ENCODE data around the gene LUM.
A peak's percentile ranks its signal among the peaks of the same experiment; 100 is the strongest.

The LUM gene, protein sequence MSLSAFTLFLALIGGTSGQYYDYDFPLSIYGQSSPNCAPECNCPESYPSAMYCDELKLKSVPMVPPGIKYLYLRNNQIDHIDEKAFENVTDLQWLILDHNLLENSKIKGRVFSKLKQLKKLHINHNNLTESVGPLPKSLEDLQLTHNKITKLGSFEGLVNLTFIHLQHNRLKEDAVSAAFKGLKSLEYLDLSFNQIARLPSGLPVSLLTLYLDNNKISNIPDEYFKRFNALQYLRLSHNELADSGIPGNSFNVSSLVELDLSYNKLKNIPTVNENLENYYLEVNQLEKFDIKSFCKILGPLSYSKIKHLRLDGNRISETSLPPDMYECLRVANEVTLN

DNA sequence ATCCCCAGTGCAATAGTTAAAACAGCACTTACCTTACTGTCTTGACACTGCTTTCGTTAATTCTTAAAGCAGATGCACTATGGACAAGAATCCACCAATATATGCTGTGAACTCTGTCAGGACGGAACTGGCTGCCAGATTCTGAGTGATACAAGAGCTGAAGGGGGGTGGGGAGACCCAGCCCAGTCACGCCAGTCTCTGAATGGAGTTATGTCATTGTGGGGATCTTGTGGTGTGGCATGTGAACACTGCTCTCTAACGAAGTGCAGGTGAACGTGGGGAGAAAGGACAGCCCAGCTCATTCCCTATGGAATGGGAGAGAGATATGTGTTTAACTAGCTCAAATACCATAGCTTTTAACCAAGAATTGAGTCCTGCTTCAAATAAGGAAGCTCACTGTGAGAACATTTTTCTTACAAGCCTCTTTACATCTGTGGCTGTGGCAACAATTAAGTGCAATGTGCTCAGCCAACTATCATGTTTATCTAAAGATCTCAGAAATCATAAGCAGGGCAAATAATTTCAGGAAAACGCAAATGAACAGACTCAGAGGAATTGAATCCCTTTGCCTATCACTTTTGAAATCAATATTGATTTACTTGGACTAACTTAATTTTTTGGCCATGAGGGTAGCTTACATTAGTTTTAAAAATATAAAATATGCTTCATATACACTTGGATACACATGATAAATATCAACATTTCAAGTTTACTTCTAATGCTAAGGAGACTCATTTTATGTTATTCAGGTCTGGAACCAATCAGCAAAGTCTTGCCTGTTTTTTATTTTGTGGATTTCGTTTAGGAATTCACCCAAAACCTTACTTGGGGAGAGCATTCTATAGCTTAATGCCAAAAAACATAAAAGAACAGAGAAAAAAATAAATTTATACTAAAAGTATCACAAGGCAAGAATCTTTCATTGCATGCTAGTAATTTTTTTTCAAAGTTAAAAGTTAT lies at the start of gene LUM:
Gene LUM, minus strand, starts transcription at position 129 of the 960 bp plus-strand sequence. CDS start 2,515 bp downstream, outside the sequence.
- Histone ChIP-seq H3K4me1 (ENCODE audit: control insufficient read depth in 1 of 2, insufficient read depth in 2 of 2, low read length in 2 of 2) (peaks cover 0 to 6% of the 10 kb centered on the region in 2 donors), H3K9me3 (ENCODE audit: control insufficient read depth in 1 of 2, low read length in 2 of 2) (no peaks in the 10 kb centered on the region), H3K36me3 (ENCODE audit: control insufficient read depth in 1 of 2, insufficient read depth in 2 of 2, low read length in 2 of 2) (no peaks in the 10 kb centered on the region), H3K4me3 (ENCODE audit: low read depth in 1 of 2, low read length in 2 of 2) (peak within 1 kb of the TSS; percentile 32 to 49), H3K27me3 (ENCODE audit: low read depth, low read length) (no peaks in the 10 kb centered on the region), H3K27ac (ENCODE audit: low read length) (peak within 1 kb of the TSS; percentile 58)

DNA sequence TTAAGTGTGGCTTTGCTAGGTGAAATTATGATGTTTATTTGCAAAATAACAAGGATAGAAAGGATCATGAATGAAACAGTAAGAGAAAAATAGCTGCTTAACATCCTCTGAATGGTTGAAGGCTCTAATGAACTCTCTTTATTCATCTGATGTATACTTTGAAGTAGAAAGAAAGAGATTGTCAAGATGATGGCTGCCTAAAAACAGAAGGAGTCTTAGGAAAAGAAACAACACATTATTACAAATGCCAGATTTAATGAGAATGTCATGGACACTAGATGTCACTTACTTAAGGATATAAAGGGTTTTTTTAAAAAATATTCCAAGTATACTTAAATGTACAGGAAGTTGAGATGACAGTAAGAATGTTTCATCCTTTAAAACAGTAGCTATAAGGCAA lies 49.7 kb upstream of the LUM start:
- Histone ChIP-seq H3K27me3 (ENCODE audit: low read depth, low read length) (no peaks in the 10 kb centered on the region), H3K27ac (ENCODE audit: low read length) (no peak overlapping the region), H3K4me3 (ENCODE audit: low read depth in 1 of 2, low read length in 2 of 2) (no peak overlapping the region), H3K36me3 (ENCODE audit: control insufficient read depth in 1 of 2, insufficient read depth in 2 of 2, low read length in 2 of 2) (peaks cover 9 to 10% of the 10 kb centered on the region in 2 donors), H3K9me3 (ENCODE audit: control insufficient read depth in 1 of 2, low read length in 2 of 2) (no peaks in the 10 kb centered on the region), H3K4me1 (ENCODE audit: control insufficient read depth in 1 of 2, insufficient read depth in 2 of 2, low read length in 2 of 2) (peaks cover 0 to 4% of the 10 kb centered on the region in 2 donors)

DNA sequence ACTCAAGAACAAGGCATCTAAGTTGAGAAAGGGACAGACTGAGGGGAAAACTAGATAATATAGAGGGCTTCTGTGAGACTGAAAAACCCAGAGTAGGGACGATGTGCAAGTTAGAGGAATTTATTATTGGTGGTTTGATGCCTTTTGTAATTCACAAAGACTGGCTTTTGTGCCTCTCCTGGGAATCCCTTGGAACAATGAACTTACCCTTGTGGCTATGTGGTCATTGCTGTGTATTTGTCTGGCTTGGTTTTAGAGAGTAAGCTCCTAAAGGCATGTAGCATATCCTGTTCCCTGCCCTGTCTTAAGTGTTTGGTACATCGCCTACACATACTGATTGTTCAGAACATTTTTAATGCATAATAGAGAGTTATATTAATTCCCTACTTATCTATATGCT lies 44.7 kb upstream of the LUM start:
- no peaks in the 10 kb centered on the region for H3K4me1 ChIP-seq (ENCODE audit: control insufficient read depth in 1 of 2, insufficient read depth in 2 of 2, low read length in 2 of 2)
- no peaks in the 10 kb centered on the region for H3K9me3 ChIP-seq (ENCODE audit: control insufficient read depth in 1 of 2, low read length in 2 of 2)
- H3K36me3 ChIP-seq (ENCODE audit: control insufficient read depth in 1 of 2, insufficient read depth in 2 of 2, low read length in 2 of 2) = peaks cover 5 to 6% of the 10 kb centered on the region in 2 donors
- no peaks in the 10 kb centered on the region for H3K27me3 ChIP-seq (ENCODE audit: low read depth, low read length)
- H3K4me3 ChIP-seq (ENCODE audit: low read depth in 1 of 2, low read length in 2 of 2) = no peak overlapping the region
- no peak overlapping the region for H3K27ac ChIP-seq (ENCODE audit: low read length)

DNA sequence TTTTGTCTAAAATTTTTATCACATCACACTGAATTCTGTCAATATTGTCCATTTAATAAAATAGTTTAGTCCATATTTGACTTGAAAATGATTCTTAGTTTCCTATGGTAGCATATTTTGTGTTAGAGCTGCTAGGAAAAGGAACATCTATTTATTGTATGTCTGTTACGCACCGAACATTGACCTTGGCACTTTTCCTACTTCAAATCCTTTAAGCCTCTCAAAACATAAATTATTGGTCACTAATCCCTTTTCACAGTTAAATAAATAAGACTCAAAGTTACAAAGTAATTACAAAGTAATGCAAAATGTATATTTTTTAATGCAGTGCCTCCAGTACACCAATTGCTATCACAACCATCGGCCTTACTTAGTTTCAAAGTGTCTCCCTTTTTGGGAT lies 42.8 kb upstream of the LUM start:
- Histone ChIP-seq H3K4me3 (ENCODE audit: low read depth in 1 of 2, low read length in 2 of 2) (no peak overlapping the region), H3K27ac (ENCODE audit: low read length) (no peak overlapping the region), H3K36me3 (ENCODE audit: control insufficient read depth in 1 of 2, insufficient read depth in 2 of 2, low read length in 2 of 2) (peaks cover 6 to 9% of the 10 kb centered on the region in 2 donors), H3K4me1 (ENCODE audit: control insufficient read depth in 1 of 2, insufficient read depth in 2 of 2, low read length in 2 of 2) (no peaks in the 10 kb centered on the region), H3K27me3 (ENCODE audit: low read depth, low read length) (no peaks in the 10 kb centered on the region), H3K9me3 (ENCODE audit: control insufficient read depth in 1 of 2, low read length in 2 of 2) (no peaks in the 10 kb centered on the region)

DNA sequence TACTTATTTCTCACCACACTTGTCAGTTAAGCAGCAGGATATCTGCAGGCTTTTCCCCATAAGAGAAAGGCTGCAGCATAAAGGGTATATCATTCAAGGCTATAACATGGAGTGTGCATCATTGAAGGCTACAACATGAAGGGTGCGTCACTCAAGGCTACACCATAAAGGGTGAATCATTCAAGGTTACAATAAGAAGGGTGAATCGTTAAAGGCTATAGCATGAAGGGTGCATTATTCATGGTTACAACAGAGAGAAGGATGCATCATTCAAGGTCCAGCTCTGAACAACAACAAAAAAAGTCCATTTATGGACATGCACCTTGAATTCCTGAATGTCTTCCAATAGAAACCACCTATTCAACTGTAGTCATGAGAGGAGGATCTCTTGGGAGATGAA lies 32.8 kb upstream of the LUM start:
- H3K27ac ChIP-seq (ENCODE audit: low read length) = no peak overlapping the region
- no peaks in the 10 kb centered on the region for H3K9me3 ChIP-seq (ENCODE audit: control insufficient read depth in 1 of 2, low read length in 2 of 2)
- H3K4me1 ChIP-seq (ENCODE audit: control insufficient read depth in 1 of 2, insufficient read depth in 2 of 2, low read length in 2 of 2) = peaks cover 3 to 10% of the 10 kb centered on the region in 2 donors
- H3K36me3 ChIP-seq (ENCODE audit: control insufficient read depth in 1 of 2, insufficient read depth in 2 of 2, low read length in 2 of 2) = peaks cover 0 to 23% of the 10 kb centered on the region in 2 donors
- no peak overlapping the region for H3K4me3 ChIP-seq (ENCODE audit: low read depth in 1 of 2, low read length in 2 of 2)
- H3K27me3 ChIP-seq (ENCODE audit: low read depth, low read length) = no peaks in the 10 kb centered on the region

DNA sequence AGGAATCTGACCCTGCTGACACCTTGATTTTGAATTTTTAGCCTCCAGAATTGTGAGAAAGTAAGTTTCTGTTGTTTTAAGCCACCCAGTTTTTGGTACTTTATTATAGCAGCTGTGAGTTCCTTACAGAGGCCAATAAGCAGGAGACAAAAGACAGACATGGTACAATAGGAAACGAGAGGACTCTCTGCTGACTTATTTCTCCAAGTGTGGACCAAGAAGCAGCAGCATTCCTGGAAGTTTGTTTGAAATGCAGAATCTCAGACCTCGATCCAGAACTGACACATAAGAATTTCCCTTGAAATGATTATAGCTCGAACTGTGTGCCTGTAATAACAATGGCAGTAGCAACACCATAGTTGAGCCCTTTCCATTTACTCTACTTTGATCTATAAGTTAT lies 31.9 kb upstream of the LUM start:
- Histone ChIP-seq H3K9me3 (ENCODE audit: control insufficient read depth in 1 of 2, low read length in 2 of 2) (no peaks in the 10 kb centered on the region), H3K27ac (ENCODE audit: low read length) (no peak overlapping the region), H3K4me3 (ENCODE audit: low read depth in 1 of 2, low read length in 2 of 2) (no peak overlapping the region), H3K4me1 (ENCODE audit: control insufficient read depth in 1 of 2, insufficient read depth in 2 of 2, low read length in 2 of 2) (peaks cover 3 to 10% of the 10 kb centered on the region in 2 donors), H3K27me3 (ENCODE audit: low read depth, low read length) (no peaks in the 10 kb centered on the region), H3K36me3 (ENCODE audit: control insufficient read depth in 1 of 2, insufficient read depth in 2 of 2, low read length in 2 of 2) (peaks cover 0 to 23% of the 10 kb centered on the region in 2 donors)

DNA sequence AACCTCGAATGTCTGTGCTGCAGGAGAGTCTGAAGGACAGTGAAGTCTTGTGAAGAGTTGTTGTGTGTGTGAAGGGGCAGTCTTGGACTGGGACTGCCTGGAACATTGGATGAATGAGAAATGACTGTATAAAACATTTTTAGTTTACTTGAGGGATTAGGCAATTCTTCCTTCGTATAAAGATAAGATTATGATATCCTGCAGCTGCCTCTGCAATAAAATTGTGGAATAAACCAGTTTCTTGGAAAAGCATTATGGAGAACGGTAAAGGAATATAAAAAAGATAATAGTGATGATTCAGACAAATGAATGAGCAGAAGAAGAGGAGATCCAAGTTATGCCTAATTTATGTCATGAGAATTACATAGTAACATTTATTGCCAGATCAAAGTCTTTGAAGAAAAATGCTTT lies 30.9 kb upstream of the LUM start:
- Histone ChIP-seq H3K4me3 (ENCODE audit: low read depth in 1 of 2, low read length in 2 of 2) (no peak overlapping the region), H3K9me3 (ENCODE audit: control insufficient read depth in 1 of 2, low read length in 2 of 2) (no peaks in the 10 kb centered on the region), H3K36me3 (ENCODE audit: control insufficient read depth in 1 of 2, insufficient read depth in 2 of 2, low read length in 2 of 2) (peaks cover 0 to 23% of the 10 kb centered on the region in 2 donors), H3K27me3 (ENCODE audit: low read depth, low read length) (no peaks in the 10 kb centered on the region), H3K27ac (ENCODE audit: low read length) (no peak overlapping the region), H3K4me1 (ENCODE audit: control insufficient read depth in 1 of 2, insufficient read depth in 2 of 2, low read length in 2 of 2) (peaks cover 3 to 10% of the 10 kb centered on the region in 2 donors)

DNA sequence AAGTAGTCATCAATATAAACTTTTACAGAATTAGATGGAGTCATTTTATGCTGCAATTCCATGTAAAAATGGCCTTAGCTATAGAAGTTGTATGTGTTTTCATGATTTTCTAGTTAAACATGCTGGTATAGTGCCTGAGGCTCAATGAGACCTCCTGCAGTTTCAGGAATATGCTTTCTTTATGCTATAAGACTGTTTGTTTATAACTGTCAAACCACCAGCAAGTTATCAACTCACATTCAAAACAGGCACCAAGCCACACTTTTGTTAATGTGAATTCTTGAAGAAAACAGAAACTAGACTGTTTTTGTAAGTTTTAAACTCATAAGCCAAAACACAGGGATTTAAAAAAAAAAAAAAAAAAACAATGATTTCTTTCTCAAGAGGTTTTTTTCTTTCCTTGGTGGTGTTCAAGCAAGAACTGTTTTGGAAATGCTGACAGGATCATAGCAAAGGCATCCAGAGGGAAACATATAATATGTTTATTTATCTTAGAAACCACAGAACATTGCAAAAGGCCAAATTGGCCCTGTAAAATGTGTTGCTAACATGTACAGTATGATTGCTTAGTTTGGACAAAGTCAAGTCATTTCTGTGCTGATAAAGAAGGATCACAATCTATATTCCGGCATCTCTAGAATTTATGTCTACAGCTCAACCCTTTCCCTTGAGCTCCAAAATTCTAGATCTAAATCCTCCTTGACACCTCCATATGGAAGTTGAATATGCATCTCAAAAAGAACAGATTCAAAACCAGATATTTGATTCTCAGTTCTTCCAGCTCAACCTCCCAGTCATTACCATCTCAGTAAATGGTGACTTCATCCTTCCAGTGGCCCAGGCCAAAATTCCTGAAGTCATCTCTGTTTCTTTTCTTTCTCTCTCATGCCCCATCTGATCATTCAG lies 29.0 kb upstream of the LUM start:
- H3K27ac ChIP-seq (ENCODE audit: low read length) = peak overlapping the region; percentile 62
- H3K4me1 ChIP-seq (ENCODE audit: control insufficient read depth in 1 of 2, insufficient read depth in 2 of 2, low read length in 2 of 2) = peaks cover 3 to 10% of the 10 kb centered on the region in 2 donors
- H3K27me3 ChIP-seq (ENCODE audit: low read depth, low read length) = no peaks in the 10 kb centered on the region

DNA sequence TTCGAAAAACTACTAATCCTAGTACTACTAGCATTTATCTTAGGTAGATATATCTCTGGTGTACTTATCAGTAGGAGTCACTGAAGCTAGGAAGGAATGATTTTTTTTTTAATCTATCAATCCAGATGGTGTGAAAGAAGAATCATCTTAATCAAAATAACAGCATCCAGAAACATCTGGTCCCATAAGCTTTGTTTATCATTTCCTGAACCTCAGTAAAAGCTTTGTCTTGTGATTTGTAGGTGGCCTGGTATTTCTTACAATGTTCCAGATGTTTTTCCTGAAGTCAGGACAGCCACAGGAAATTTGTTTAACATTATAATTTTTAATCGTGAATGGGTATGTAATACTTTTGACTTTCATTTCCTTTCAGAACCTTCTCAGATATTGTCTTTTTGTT lies 28.0 kb upstream of the LUM start:
- Histone ChIP-seq H3K36me3 (ENCODE audit: control insufficient read depth in 1 of 2, insufficient read depth in 2 of 2, low read length in 2 of 2) (peaks cover 0 to 23% of the 10 kb centered on the region in 2 donors), H3K27me3 (ENCODE audit: low read depth, low read length) (no peaks in the 10 kb centered on the region), H3K9me3 (ENCODE audit: control insufficient read depth in 1 of 2, low read length in 2 of 2) (no peaks in the 10 kb centered on the region), H3K4me1 (ENCODE audit: control insufficient read depth in 1 of 2, insufficient read depth in 2 of 2, low read length in 2 of 2) (peaks cover 3 to 10% of the 10 kb centered on the region in 2 donors), H3K27ac (ENCODE audit: low read length) (peak overlapping the region; percentile 0), H3K4me3 (ENCODE audit: low read depth in 1 of 2, low read length in 2 of 2) (no peak overlapping the region)

More for the DNA sequence above, 29.0 kb upstream of the LUM start:
- Histone ChIP-seq H3K4me3 (ENCODE audit: low read depth in 1 of 2, low read length in 2 of 2) (no peak overlapping the region), H3K36me3 (ENCODE audit: control insufficient read depth in 1 of 2, insufficient read depth in 2 of 2, low read length in 2 of 2) (peaks cover 0 to 23% of the 10 kb centered on the region in 2 donors), H3K9me3 (ENCODE audit: control insufficient read depth in 1 of 2, low read length in 2 of 2) (no peaks in the 10 kb centered on the region)

DNA sequence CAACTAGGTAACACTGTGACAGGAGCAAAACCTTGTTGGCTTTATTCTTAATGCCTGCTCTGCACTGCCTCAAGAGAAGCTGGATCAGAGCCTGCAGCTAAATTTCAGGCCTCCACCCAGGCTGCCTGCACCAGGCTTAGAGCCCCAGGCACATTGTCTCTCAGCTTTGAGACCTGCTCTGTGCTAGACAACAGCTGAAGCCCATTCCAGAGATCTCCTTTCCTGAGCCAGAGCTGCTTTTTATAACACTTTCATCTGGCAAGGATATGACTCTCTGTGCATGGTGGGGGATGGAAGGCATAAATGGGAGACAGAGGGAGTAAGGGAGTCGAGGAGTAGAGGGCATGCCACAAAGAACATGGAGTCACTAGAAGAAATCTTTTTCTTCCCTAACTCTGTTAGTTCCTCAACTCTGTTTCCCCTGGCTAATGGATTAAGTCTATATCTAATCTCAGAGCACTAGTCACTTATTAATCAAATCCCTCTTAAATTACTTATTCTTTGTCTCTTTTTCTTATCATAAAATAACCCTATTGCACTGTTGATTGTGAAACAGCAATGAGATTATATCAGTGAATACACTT lies 27.1 kb upstream of the LUM start:
- Histone ChIP-seq H3K4me1 (ENCODE audit: control insufficient read depth in 1 of 2, insufficient read depth in 2 of 2, low read length in 2 of 2) (peaks cover 3 to 10% of the 10 kb centered on the region in 2 donors), H3K27ac (ENCODE audit: low read length) (peak overlapping the region; percentile 0), H3K4me3 (ENCODE audit: low read depth in 1 of 2, low read length in 2 of 2) (no peak overlapping the region)

More for the DNA sequence above, 27.1 kb upstream of the LUM start:
- Histone ChIP-seq H3K27me3 (ENCODE audit: low read depth, low read length) (no peaks in the 10 kb centered on the region), H3K9me3 (ENCODE audit: control insufficient read depth in 1 of 2, low read length in 2 of 2) (no peaks in the 10 kb centered on the region), H3K36me3 (ENCODE audit: control insufficient read depth in 1 of 2, insufficient read depth in 2 of 2, low read length in 2 of 2) (peaks cover 0 to 23% of the 10 kb centered on the region in 2 donors)

Measured in muscle layer of duodenum (tissue), 2 donors.